ENCODE measurements around the gene PSEN2.

DNA sequence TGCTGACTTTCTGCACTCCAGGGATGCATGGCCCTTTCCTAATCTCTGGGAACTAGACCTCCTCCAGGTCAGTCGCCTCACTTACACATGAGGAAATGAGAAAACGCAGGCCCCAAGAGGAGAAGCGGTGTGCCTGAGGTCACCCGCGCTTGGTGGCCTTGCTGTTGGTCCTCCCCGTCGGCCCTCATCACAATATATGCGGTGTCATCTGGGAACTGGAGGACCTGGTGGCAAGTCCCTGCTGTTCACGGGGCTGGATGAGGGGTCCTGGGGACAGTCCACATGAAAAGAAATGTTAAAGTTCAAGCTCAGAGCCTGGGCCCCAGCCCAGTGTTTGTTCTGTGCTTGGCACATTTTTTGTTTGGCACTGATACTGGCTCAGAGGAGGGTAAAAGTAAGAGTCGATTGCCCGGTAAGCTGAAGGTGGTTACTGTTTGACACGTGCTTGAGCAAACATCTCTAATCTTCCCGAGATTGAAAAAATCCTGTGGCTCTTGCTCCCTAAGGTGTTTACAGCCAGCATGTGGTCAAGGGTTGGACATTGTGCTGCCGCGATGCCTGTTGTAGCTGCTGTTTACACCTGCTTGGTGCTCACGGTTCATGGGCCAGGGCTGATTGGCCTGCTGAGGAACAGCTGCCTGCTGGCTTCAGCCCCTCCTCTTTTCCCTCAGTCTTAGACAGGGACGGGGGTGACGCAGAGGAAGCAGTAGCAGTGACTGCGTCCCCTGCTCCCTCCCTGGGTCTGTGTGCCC lies 74.9 kb downstream of the PSEN2 start:
- TF ChIP-seq, protein P1, sequence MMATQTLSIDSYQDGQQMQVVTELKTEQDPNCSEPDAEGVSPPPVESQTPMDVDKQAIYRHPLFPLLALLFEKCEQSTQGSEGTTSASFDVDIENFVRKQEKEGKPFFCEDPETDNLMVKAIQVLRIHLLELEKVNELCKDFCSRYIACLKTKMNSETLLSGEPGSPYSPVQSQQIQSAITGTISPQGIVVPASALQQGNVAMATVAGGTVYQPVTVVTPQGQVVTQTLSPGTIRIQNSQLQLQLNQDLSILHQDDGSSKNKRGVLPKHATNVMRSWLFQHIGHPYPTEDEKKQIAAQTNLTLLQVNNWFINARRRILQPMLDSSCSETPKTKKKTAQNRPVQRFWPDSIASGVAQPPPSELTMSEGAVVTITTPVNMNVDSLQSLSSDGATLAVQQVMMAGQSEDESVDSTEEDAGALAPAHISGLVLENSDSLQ (IDR thresholded peaks at IDR 0.05), result no peak
- TF ChIP-seq CTBP1 (IDR thresholded peaks at IDR 0.05; ENCODE audit: borderline replicate concordance) (no peak), L3MBTL2 (conservative IDR thresholded peaks at IDR 0.05) (no peak), ARNT (IDR thresholded peaks at IDR 0.05) (no peak)
